Left lobe of liver (tissue), 2 donors: ENCODE measurements around the gene DHRS12. TPM values are rescaled to one million over a fixed set of nuclear protein-coding genes. Genes with fewer than 3 reads are reported as not detected.

Source experiments
- ATAC-seq: fragments of 200-7000 bp; cut with Tn5 transposase; one replicate; pipeline ENCODE4 v1.9.1; 2020; ENCODE audit warnings: mild to moderate bottlenecking, moderate library complexity
- DNase-seq: peaks from one replicate; pipeline ENCODE4 v3.0.0-alpha.2; 2020; ENCODE audit warnings: low spot score
- total RNA-seq: library from RNA; stranded (reverse); gene quantifications from one replicate; pipeline ENCODE4 v1.2.1, GENCODE V29; 2021
- donor health status: DM: no; HTN: no; CAD: no; lungs with moderate emphysema.
- donor health status: DM: no; HTN: yes; CAD: no.

DHRS12 gene, protein sequence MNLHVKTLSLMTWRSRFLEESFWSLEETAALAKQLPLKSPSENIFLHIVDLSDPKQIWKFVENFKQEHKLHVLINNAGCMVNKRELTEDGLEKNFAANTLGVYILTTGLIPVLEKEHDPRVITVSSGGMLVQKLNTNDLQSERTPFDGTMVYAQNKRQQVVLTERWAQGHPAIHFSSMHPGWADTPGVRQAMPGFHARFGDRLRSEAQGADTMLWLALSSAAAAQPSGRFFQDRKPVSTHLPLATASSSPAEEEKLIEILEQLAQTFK
- total RNA-seq: 14.8 TPM

DNA sequence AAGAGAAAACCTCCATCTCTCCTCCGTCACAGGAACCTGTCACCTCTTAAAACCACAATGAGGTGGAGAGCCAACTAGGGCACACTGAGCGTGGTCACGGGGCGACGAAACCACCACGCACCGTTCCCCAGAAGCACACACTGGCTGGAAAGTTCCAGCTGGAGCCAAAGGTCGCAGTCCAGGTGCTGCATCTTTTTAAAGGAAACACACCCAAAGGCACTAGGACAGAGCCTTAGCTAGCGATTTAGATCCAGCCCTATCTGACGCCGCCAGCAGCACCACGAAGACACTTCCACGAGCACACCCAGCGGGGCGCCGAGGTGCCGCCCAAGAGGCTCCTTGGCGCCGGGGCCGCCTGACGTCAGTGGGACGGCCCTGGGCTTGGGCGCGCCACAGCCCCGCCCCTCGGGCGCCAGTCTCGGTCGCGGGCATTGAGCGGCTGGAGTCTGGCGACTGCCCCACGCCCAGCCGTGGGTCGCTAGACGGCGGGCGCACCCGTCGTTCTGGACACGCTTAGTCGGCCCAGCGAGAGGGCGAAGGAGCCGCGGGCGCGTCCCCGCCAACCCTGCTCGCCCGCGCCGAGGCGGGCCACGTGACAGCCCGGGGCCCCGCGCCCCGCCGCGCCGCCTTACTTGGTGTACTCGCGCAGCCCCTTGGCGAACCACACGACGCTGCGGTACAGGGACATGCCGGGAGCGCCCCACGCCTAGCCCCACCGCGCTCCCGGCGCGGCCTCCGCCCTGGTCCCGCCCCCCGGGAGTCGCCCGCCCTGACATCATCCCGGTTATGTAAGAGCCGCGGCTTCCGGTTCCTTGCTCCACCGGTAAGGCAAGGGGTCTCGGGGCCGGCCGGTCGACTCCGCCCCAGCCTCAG is at the start of gene DHRS12:
DHRS12 (minus strand) TSS at position 742 of the 873 bp plus-strand sequence. CDS start 4,504 bp downstream, outside the sequence.
- ATAC-seq: peak; percentile 81
- peak; percentile 94 for DNase-seq

DNA sequence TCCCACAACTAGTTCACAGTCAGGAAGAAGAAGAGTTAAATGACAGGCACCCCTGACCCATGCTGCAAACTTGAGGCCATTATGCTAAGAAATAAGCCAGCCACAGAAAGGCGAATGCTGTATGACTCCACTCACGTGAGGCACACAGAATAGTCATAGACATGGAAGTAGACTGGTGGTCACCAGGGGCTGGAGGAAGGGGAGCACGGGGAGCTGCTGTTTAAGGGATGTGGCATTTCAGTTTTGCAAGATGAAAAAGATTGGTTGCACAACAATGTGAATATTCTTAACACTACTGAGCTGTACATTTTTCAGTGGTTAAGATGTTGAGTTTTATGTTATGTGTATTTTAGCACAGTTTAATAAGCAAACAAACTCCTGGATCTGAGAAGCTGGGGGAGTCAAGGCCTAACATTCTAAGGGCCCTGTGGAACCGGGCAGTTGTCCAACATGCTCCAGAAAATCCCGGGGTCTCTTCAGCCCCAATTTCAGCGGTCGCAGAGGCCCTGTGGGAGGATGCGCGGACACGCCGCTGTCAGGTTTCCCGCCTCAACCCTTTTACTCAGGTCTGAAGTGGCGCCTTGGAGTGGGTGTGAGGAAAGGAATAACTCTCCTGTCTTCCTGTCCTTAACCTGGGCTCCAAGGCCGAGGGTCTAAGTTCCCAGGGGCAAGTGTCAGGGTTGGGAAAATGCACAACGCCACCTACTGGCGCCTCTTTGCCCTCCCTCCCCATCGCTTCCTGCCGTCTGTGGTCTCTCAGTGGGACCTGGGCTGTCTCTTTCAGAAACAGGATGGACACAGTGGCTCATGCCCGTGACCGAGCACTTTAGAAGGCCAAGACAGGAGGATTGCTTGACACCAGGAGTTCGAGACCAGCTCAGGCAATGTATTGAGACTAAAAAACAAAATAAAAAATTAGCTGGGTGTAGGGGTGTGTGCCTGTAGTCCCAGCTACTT is 45.5 kb upstream of the DHRS12 start:
- no peak for ATAC-seq
- no peak for DNase-seq

DNA sequence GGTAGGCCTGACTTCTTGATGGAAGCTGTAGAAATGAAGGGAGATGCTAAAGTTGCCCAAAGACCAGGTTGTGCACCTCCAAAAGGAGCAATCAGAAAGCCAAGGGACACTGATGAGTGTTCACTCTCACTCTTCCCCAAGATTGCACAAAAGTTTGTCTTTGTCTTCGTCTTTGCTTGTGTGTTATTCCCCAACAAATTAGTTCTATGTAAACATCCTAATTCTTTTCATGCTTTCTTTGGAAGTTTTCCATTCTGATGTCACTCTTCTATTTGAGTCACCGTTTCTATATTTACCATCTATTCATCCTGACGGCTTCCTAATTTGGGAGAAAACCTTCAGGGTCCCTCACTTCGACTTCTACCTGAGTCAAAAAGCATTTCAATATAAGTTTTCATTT is 44.7 kb upstream of the DHRS12 start:
- DNase-seq: no peak
- ATAC-seq: no peak

DNA sequence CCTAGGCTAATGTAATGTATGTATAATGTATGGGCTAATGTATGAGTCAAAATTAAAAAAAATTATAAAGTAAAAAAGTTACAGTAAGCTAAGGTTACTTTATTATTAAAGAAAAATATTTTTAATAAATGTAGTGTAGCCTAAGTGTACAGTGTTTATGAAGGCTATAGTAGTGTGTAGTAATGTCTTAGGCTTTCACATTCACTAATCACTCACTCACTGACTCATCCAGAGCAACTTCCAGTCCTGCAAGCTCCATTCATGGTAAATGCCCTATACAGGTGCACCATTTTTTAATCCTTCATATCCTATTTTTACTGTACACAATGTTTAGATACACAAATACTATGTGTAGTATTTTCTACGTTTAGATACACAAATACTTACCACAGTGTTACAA is 42.8 kb upstream of the DHRS12 start:
- DNase-seq: no peak
- ATAC-seq: no peak

DNA sequence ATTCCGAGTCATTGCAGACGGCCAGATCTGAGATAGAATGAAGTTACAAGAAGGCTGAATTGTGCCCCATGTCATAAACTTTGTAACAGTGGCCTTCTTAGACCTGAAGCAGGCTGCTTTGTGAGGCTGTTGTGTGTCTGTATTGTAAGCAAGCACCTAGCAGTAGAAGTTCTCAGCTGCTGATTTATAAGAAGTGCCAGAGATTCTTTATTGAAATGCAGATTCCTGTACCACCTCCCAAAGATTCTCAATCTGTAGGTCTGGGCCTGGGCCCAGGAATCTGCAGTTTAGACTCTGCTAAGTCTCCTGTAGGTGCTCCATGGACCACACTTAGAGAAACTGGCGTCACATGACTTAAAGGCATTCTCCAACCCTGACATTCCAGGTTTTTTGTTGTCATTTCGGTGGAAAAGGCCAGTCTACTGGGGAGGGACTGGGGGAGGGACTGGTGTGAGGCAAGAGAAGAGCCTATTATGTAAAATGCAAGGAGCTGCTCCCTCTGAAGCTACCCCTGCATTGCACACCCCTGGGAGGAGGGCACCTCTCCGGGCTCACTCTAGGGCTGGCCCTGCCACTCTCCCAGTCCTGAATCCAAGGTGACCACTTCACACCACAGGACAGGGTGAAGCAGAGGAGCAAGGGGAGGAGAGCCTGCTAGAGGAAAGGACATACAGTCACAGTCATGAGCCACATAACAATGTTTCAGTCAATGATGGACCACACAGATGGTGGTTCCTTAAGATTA is 41.8 kb upstream of the DHRS12 start:
- peak; percentile 52 for ATAC-seq
- no peak for DNase-seq

DNA sequence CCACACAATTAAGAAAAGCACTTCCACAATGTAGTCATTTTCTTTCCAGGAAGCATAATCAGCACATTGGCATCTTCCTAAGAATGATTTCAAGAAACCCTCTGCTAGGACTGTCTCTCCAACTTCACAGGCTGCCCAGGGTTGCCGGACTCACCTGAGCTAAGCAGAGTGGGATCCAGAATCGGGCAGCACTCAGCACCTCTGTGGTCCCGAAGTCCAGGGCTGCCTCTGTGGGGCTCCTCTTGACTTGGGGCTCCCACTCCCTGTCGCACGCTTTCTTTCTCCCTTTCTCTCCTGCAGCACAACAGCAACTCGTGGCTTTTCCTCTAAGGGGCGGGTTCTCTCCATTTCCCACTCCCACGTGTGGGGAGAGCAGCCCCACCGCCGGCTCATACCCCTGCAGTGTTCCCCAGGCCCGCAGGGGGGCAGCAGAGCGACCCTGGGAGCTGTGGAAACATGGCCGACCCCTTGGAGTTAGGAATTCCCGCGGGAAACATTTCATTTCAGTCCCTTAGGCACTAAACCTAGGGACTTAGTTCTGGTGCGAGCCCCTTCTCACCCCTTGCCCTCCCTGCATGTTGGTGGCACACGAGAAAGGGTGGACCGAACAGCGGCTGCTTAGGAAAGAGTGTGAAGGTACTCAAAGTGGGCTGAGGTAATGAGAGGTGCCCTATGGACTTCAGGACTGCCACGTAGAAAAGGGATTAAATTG is 41.1 kb upstream of the DHRS12 start, which contains the start of gene TMEM272:
TMEM272 (minus strand) TSS at position 316 of the 712 bp plus-strand sequence. CDS start 6,647 bp downstream, outside the sequence.
- ATAC-seq (peak; percentile 96), DNase-seq (peak; percentile 73)

DNA sequence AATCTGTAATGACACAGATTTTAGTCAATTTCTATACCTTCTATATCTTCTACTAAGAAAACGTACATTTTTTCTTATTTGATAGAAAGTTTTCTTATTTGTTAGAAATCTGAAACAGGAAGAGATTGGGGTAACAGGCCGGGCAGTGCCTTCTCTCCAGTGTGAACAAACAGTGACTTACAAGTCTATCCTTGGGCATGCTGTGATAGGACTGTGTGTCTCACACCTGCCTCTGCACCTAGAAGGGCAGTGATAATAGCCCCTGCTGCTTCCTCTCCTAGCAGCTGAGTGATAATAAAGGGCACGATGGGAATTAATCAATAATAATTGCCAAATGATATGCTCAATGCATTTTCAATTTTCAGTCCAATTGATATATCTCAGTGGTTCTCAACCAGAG is 39.6 kb upstream of the DHRS12 start:
- ATAC-seq (no peak), DNase-seq (no peak)

DNA sequence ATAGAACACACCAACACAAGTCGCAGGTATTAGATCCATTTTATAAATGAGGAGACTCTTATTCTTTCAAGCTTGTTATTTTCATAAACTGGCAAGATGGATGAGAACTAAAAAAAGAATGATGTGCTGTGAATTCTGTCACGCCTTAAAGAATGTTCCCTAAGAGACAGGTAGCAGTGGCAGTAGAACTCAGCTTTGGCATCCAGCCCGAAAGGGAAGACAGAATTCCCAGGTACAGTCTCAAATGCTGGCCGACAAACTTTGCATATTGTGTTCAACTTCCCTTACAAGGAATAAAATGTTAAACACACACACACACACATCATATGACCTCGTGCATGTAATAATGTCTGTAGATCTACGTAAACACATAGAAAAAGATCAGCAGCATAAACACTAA is 37.8 kb upstream of the DHRS12 start:
- ATAC-seq (no peak), DNase-seq (no peak)

DNA sequence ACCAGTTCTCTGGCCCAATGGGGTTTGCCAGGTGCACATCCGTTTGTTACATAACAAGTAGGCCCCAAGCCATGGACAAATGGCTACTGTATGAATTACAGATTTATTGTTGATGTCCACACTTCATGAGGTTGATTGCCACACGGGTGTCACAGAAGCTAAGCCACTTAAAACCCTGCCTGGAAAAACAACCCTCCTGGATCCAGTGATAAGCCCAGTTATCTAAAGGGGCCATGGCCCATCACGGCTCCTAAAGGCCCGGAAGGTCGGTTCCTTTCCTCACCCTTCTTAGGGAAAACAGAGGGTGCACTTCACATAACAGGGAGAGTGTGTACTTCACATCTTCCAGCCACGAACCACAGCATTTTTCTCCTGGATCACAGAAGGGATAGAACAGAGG is 37.0 kb upstream of the DHRS12 start:
- DNase-seq (no peak), ATAC-seq (no peak)

DNA sequence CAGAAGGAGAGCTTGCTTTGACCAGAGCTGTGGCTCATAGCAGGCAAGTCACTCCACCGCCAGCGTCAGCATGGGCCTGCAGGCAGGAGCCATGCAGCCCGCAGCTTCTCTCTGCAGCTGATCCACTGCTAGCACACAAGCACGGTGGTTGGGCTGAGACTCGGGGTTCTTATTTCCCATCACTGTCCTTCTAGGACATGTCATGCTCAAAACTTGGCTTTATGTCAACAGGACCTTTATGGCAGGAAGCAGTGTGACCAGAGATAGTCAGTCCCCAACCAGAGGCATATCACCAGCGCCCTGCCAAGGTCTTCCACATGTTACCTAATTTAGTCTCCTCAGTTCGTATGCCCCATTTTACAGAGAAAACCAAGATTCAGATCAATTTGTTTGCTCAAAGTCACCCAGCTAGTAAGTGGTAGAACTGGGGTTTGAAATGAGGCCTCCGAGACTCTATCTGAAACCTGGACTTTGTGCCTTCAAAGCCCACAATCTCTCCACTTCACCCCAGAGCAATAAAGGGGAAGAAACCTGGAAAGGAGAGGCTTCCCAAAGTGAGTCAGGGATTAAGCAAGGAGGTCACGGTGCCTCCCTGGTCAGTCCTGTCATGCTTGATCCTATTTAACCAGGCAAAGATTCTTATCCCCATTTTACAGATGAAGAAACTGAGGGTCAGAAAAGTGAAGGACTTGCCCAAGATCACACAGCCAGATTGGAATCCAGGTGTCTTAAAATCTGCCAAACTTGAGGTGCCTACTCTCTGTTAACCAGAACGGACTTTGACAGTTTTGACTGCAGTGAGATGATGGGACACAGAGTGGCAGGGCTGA is 36.0 kb upstream of the DHRS12 start:
- DNase-seq (no peak), ATAC-seq (no peak)

DNA sequence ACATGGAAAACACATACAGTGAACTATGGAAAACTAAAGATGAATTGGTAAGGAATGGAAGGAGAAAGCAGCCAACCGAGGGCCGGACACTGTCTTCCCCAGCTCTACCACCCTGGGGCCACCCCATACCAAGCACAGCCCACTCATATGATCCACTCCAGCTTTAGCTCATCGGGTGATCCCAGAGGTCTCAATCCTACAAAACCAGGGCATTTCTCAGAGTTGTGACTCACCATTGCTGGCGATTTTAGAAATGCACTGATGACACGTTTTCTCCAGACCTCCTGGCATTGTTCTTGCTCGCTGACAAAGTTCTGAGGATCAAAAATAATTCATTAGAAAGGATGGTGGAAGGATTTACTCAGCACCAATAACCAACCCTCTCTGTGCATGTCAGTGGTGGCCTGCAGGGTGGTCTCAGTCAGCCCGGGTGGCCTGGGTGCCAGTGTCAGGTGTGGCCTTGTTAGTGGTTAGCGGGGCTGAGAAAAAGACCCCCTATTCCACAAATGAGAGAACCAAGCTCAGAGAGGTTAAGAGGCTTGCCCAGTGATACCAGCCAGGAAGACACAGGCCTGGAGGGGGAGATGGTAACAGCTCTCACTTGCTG is 34.4 kb upstream of the DHRS12 start:
- ATAC-seq (no peak), DNase-seq (no peak)

DNA sequence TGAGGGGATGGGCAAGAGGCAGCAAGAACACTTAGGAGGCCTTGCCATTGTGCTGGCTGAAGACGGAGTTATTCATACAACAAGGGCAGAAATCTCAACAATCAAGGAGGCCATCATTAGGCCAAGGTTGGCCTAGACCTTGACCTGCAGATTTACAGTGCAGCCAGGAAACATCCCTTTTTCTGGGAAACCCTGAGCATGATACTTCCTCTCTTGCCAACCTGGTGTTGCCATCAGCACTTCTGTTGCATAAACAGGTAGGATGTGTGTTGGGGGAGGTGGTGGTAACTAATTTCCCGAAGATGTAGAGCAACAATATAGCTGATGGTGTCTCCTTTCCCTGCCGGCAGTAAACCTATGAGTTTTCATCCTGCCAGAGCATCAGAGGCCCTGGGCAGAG is 33.1 kb upstream of the DHRS12 start:
- no peak for ATAC-seq
- DNase-seq: no peak

DNA sequence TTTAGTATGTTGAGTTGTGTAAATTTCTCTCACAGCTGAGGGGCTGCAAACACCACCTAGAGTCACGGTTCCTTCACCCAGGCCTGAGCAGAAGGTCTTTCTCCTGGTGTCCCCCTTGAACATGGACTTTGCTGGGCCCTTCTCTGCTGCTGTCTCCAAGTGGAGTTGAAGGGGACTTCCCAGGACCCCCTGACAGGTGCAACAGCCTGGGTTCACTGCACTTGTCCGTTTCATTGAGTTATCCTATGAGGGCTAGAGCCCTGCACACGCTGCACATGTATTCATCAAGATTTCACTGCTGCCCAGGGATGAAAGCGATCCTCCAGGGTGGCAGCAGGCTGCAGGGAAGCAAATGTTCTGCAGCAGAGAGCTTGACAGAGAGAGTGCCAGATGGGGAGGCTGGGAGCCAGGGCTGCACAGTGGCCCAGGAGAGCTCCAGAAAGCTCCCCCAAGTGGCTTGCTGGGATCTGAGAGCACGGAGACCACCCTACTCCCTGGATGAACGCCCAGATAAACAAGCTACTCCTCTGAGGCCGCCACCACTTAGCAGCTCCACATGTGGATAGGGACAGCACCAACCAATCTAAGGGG is 30.7 kb upstream of the DHRS12 start:
- no peak for ATAC-seq
- no peak for DNase-seq

DNA sequence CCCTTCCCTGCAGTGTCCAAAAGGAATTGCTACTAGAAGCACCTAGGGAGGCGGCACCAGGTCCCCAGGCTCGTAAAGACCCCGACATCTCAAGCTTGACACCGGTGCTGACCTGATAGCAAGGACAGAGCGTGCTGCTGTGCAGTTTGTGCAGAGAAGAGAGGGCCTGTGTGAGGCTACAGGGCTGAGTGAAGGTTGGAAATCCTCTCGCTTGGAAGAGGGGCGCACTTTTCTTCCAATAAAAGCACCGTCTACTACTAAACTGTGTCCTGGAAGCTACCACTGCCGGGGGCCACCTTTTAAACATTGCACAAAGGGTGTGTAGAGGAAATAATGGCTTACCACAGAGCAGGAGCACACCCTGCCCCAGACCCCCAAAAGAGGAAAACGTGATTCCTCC is 30.0 kb upstream of the DHRS12 start:
- no peak for DNase-seq
- ATAC-seq: no peak

DNA sequence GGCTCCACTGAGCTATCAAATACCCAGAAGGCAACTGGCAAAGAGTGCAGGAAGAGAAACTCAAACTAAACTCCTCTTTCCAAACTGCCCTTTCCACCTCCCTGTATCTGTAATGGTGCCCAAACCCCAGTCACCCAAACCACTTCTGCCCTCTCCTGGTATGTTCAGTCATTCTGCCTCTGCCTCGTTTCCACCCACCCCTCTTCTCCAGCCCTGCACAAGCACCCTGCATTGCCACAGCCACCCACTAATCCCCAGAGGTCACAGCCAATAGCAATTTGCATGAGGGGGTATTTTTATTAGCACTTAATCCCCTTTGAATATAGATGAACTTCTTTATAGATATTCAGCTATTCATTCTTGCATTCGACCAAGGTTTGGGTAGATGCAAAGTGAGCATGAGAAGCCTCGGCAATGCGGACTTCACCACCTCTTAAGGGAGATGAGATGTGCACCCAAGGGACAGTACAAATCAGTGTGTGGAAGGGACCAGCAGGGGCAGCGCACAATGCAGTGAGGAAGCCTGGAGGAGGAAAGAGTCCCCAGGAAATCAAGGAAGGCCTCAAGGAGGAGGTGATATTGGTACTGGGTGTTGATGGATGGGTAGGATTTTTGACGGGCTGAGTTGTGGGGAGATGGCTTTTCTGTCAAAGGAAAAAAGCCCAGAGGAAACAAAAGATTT is 28.6 kb upstream of the DHRS12 start:
- peak; percentile 88 for ATAC-seq
- no peak for DNase-seq

DNA sequence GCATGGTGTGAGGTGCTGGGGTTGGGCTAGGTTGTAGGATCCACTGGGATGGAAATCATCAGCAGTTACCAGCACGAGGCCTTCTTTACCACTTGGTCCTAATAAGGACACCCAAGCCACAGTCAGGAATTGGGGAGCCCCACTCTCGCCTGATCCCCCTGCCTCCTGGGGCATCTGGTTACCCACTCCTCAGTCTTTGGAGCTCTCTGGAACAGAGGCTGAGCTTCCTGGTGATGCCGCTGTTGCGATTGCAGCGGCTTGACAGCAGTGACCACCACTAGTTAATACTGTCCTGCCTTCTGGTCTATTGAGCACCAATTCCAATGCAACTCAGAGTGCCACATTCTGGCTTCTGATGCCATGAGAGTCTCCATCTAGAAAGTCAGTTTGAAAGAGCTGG is 27.6 kb upstream of the DHRS12 start:
- no peak for DNase-seq
- ATAC-seq: no peak

DNA sequence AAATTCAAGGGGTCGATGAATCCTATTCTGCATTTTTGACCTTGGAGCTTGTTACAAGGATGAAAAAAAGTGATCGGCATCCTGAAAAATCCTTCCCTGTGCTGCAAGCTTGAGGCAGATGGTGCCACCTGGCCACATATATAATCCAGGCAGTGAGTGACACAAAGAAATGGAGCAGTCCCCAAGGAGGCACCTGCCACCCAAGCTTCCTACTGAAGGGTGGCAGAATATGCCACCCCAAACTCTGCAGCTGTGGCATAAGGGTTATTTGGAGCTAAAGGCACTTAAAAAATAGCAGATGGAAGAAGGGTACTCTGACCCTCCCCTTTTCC is 25.6 kb upstream of the DHRS12 start:
- DNase-seq (no peak), ATAC-seq (no peak)
